BE2C (cell line): ENCODE data around the gene PROC. TPM values are rescaled to one million over a fixed set of nuclear protein-coding genes. Genes with fewer than 3 reads are reported as not detected.

Experiments used
- DNase-seq: peaks from one replicate; pipeline ENCODE4 v3.0.0-alpha.2; 2020
- H3K27me3 ChIP-seq: fragments of 250-450 bp; sonication (Bioruptor Pico); 2 replicates; pipeline ENCODE4 v1.5.1; 2020; ENCODE audit warnings: mild to moderate bottlenecking
- H3K36me3 ChIP-seq: fragments of 250-450 bp; sonication (Bioruptor Pico); 2 replicates; pipeline ENCODE4 v1.5.1; 2020; ENCODE audit warnings: mild to moderate bottlenecking
- H3K4me1 ChIP-seq: fragments of 250-450 bp; sonication (Bioruptor Pico); 2 replicates; pipeline ENCODE4 v1.5.1; 2020
- H3K4me3 ChIP-seq: 2 replicates; pipeline ENCODE4 v1.5.1; 2011; ENCODE audit warnings: low read depth, low read length
- H3K9me3 ChIP-seq: fragments of 250-450 bp; sonication (Bioruptor Pico); 2 replicates; pipeline ENCODE4 v1.5.1; 2020
- CTCF ChIP-seq: IDR thresholded peaks from 2 replicates; pipeline ENCODE4 v1.5.1; 2012; ENCODE audit warnings: mild to moderate bottlenecking, low read depth, low read length
- polyA plus RNA-seq: library from polyadenylated mRNA; unstranded; fragments of >200 nt; gene quantifications from one replicate; pipeline ENCODE4 v1.2.1, GENCODE V29; 2012; ENCODE audit warnings: low read depth, missing spikeins; ENCODE audit not compliant: insufficient read length, insufficient read depth

PROC gene
- polyA plus RNA-seq = not detected

GRCh38 chr2:127418300-127419111, at the start of gene PROC:
Gene PROC, plus strand, starts transcription at chr2:127418427. Its CDS starts 1,516 bp downstream, at chr2:127419943.
- H3K4me1 ChIP-seq = no peaks in the 10 kb centered on the region
- H3K36me3 ChIP-seq = no peaks in the 10 kb centered on the region
- TF ChIP-seq CTCF = no peak
- no peaks in the 10 kb centered on the region for H3K9me3 ChIP-seq
- H3K4me3 ChIP-seq = no peak within 1 kb of the TSS
- DNase-seq = no peak
- peaks cover 4% of the 10 kb centered on the region; the same call in 1 of the 2 replicates for H3K27me3 ChIP-seq

GRCh38 chr2:127370010-127370409, 48.2 kb upstream of the PROC start:
- no peak for TF ChIP-seq CTCF
- H3K27me3 ChIP-seq = no peaks in the 10 kb centered on the region
- H3K9me3 ChIP-seq = no peaks in the 10 kb centered on the region
- no peak overlapping the region for H3K4me3 ChIP-seq
- no peak for DNase-seq
- no peaks in the 10 kb centered on the region for H3K36me3 ChIP-seq
- H3K4me1 ChIP-seq = no peaks in the 10 kb centered on the region

- no peaks in the 10 kb centered on the region for H3K4me1 ChIP-seq
- H3K4me3 ChIP-seq = no peak overlapping the region
- no peak for DNase-seq
- H3K9me3 ChIP-seq = no peaks in the 10 kb centered on the region
- TF ChIP-seq CTCF = no peak
- no peaks in the 10 kb centered on the region for H3K36me3 ChIP-seq
- H3K27me3 ChIP-seq = no peaks in the 10 kb centered on the region
These were observed 47.2 kb upstream of the PROC start for GRCh38 chr2:127371037-127371436.

- no peaks in the 10 kb centered on the region for H3K9me3 ChIP-seq
- TF ChIP-seq CTCF = no peak
- no peaks in the 10 kb centered on the region for H3K4me1 ChIP-seq
- no peak overlapping the region for H3K4me3 ChIP-seq
- no peaks in the 10 kb centered on the region for H3K27me3 ChIP-seq
- no peak for DNase-seq
- no peaks in the 10 kb centered on the region for H3K36me3 ChIP-seq
These were observed 44.7 kb upstream of the PROC start for GRCh38 chr2:127373362-127374083.

- H3K9me3 ChIP-seq = no peaks in the 10 kb centered on the region
- no peaks in the 10 kb centered on the region for H3K36me3 ChIP-seq
- no peaks in the 10 kb centered on the region for H3K4me1 ChIP-seq
- no peak for DNase-seq
- TF ChIP-seq CTCF = no peak
- H3K27me3 ChIP-seq = no peaks in the 10 kb centered on the region
- no peak overlapping the region for H3K4me3 ChIP-seq
These were observed 42.0 kb upstream of the PROC start for GRCh38 chr2:127376257-127376656.

- Histone ChIP-seq H3K27me3 (no peaks in the 10 kb centered on the region), H3K36me3 (no peaks in the 10 kb centered on the region), H3K4me1 (no peaks in the 10 kb centered on the region), H3K4me3 (no peak overlapping the region), H3K9me3 (no peaks in the 10 kb centered on the region)
- TF ChIP-seq CTCF = no peak
- DNase-seq = no peak
These were observed 41.0 kb upstream of the PROC start for GRCh38 chr2:127377262-127377661.
